ENCODE results near the gene DENND5A. TPM values are rescaled to one million over a fixed set of nuclear protein-coding genes. Genes with fewer than 3 reads are reported as not detected.

The DENND5A gene
- polyA plus RNA-seq, 3 donors = 24.4 to 291 (median 37.5) TPM

DNA sequence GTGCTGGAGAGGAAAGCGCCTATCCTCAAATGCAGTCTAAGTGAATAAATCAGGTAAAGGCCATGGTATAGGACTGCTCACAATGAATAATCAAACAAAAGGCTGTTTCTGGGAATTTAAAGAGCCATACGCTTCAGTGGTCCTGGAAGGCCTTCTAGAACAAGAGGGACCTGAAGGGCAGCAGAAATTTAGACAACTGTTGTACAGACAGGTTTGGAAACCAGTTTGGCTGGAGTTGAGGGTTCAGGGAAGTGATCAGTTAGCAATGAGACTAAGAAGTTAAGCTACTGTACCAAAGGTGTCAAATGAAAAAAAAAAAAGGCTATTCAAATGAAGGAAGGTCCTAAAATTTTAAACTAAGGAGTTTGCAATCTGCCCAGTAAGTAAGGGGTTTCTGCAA lies 117.1 kb downstream of the DENND5A start:
- Mint-ChIP-seq H3K4me1 (no peaks in the 10 kb centered on the region), H3K36me3 (peaks cover 98% of the 10 kb centered on the region in 2 donors), H3K9me3 (no peaks in the 10 kb centered on the region), H3K4me3 (no peak overlapping the region), H3K27me3 (ENCODE audit: low read depth in 3 of 3) (peaks cover 0 to 2% (median 0%) of the 10 kb centered on the region in 3 donors), H3K27ac (peak overlapping the region in 1 of 7 donors; percentile 55)
- Histone ChIP-seq H3K27ac (ENCODE audit: low read depth in 1 of 2, low read length in 2 of 2) (no peak overlapping the region), H3K4me2 (replicated peaks; ENCODE audit: extremely low read depth, low read length, poor library complexity, severe bottlenecking) (no peak overlapping the region), H3K27me3 (ENCODE audit: control insufficient read depth in 2 of 2, insufficient read depth in 2 of 2, low read length in 2 of 2) (no peaks in the 10 kb centered on the region), H3K4me3 (replicated peaks in 1 of 3; ENCODE audit: low read depth in 2 of 3, low read length in 3 of 3) (no peak overlapping the region), H3K9ac (ENCODE audit: insufficient read depth, low read length, poor library complexity, severe bottlenecking) (no peak overlapping the region), H3K4me1 (ENCODE audit: control insufficient read depth in 1 of 2, insufficient read depth in 2 of 2, low read length in 2 of 2) (no peaks in the 10 kb centered on the region), H2AFZ (ENCODE audit: insufficient read depth, low read depth, low read length, poor library complexity, severe bottlenecking) (no peak overlapping the region), H3K79me2 (ENCODE audit: insufficient read depth, low read length) (no peaks in the 10 kb centered on the region), H3K36me3 (replicated peaks in 1 of 2; ENCODE audit: control insufficient read depth in 1 of 2, insufficient read depth in 2 of 2, low read length in 2 of 2) (peaks cover 96 to 100% of the 10 kb centered on the region in 2 donors), H3K9me3 (replicated peaks in 1 of 2; ENCODE audit: control insufficient read depth in 1 of 2, insufficient read depth in 1 of 2, low read length in 2 of 2) (no peaks in the 10 kb centered on the region), H4K20me1 (ENCODE audit: insufficient read depth, low read length) (peaks cover 15% of the 10 kb centered on the region)
- 100% methylated on average over 2 of the region's 2 CpGs for WGBS (ENCODE audit: insufficient coverage)
- TF ChIP-seq, protein P1, sequence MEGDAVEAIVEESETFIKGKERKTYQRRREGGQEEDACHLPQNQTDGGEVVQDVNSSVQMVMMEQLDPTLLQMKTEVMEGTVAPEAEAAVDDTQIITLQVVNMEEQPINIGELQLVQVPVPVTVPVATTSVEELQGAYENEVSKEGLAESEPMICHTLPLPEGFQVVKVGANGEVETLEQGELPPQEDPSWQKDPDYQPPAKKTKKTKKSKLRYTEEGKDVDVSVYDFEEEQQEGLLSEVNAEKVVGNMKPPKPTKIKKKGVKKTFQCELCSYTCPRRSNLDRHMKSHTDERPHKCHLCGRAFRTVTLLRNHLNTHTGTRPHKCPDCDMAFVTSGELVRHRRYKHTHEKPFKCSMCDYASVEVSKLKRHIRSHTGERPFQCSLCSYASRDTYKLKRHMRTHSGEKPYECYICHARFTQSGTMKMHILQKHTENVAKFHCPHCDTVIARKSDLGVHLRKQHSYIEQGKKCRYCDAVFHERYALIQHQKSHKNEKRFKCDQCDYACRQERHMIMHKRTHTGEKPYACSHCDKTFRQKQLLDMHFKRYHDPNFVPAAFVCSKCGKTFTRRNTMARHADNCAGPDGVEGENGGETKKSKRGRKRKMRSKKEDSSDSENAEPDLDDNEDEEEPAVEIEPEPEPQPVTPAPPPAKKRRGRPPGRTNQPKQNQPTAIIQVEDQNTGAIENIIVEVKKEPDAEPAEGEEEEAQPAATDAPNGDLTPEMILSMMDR (IDR thresholded peaks at IDR 0.05) = no peak
- intact Hi-C loops (cut with micrococcal nuclease) = no loop called here
- no peak for DNase-seq

DNA sequence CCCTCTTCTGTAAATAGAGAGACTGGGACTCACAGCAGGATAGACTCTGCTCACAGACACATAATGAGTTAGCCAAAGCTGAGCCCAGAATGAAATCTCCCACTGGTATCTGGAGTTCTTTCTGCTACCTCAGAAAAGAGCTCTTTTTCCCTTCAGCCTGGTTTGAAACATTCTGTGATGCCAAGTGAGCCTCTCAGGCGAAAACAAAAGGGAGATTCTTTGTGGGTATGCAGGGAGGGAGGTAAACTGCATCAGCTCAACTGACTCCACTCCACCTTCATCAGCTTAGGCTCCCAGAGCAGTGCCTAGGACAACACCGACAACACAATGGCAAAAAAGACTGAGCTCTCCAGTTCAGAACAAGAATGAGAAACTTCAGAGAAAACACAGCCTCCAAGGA lies 118.7 kb downstream of the DENND5A start:
- Histone ChIP-seq H3K79me2 (ENCODE audit: insufficient read depth, low read length) (no peaks in the 10 kb centered on the region), H3K4me1 (ENCODE audit: control insufficient read depth in 1 of 2, insufficient read depth in 2 of 2, low read length in 2 of 2) (no peaks in the 10 kb centered on the region), H3K36me3 (replicated peaks in 1 of 2; ENCODE audit: control insufficient read depth in 1 of 2, insufficient read depth in 2 of 2, low read length in 2 of 2) (peaks cover 100% of the 10 kb centered on the region in 2 donors), H2AFZ (ENCODE audit: insufficient read depth, low read depth, low read length, poor library complexity, severe bottlenecking) (no peak overlapping the region), H4K20me1 (ENCODE audit: insufficient read depth, low read length) (peaks cover 20% of the 10 kb centered on the region), H3K4me3 (replicated peaks in 1 of 3; ENCODE audit: low read depth in 2 of 3, low read length in 3 of 3) (no peak overlapping the region), H3K27ac (ENCODE audit: low read depth in 1 of 2, low read length in 2 of 2) (peak overlapping the region in 1 of 2 donors; percentile 15), H3K9ac (ENCODE audit: insufficient read depth, low read length, poor library complexity, severe bottlenecking) (no peak overlapping the region), H3K4me2 (replicated peaks; ENCODE audit: extremely low read depth, low read length, poor library complexity, severe bottlenecking) (no peak overlapping the region), H3K9me3 (replicated peaks in 1 of 2; ENCODE audit: control insufficient read depth in 1 of 2, insufficient read depth in 1 of 2, low read length in 2 of 2) (no peaks in the 10 kb centered on the region), H3K27me3 (ENCODE audit: control insufficient read depth in 2 of 2, insufficient read depth in 2 of 2, low read length in 2 of 2) (no peaks in the 10 kb centered on the region)
- Mint-ChIP-seq H3K9me3 (no peaks in the 10 kb centered on the region), H3K4me1 (no peaks in the 10 kb centered on the region), H3K4me3 (no peak overlapping the region), H3K36me3 (peaks cover 98 to 99% of the 10 kb centered on the region in 2 donors), H3K27ac (no peak overlapping the region), H3K27me3 (ENCODE audit: low read depth in 3 of 3) (no peaks in the 10 kb centered on the region)
- intact Hi-C loops (cut with micrococcal nuclease) = no loop called here
- DNase-seq = no peak
- WGBS (ENCODE audit: insufficient coverage) = no CpG with 5 or more reads among the region's 2 CpGs
- TF ChIP-seq, protein P1 (IDR thresholded peaks at IDR 0.05) = no peak

Measured in CD14-positive monocyte (primary cell).